HCT116 (cell line): ENCODE results near the gene SERPIND1. TPM values are rescaled to one million over a fixed set of nuclear protein-coding genes. Genes with fewer than 3 reads are reported as not detected.

Experiments
- ATAC-seq: fragments of 200-7000 bp; cut with Tn5 transposase; 2 replicates; pipeline ENCODE4 v1.9.1; 2020; ENCODE audit warnings: mild to moderate bottlenecking, moderate library complexity
- BruUV-seq: library from RNA; stranded (reverse); fragments of 400-500 nt; replicated peaks from 2 replicates; lab custom pipeline; 2021; lab: Mats Ljungman, UMichigan
- CTCF ChIA-PET: fragments of 300-600 bp; sonication (Branson Sonifier 250); formaldehyde crosslinking; loops from one replicate; lab custom pipeline; 2021; ENCODE audit warnings: antibody characterized with exemption; lab: Charles Lee
- POLR2A ChIA-PET: fragments of 300-600, 350-600 bp; sonication (Branson Sonifier 250); formaldehyde crosslinking; loops from one replicate; lab custom pipeline; 2021; ENCODE audit warnings: antibody characterized with exemption; lab: Charles Lee
- RAD21 ChIA-PET, 2 experiments: fragments of 300-600 bp; sonication (Branson Sonifier 250); formaldehyde crosslinking; loops; one replicate each; lab custom pipeline; 2023; ENCODE audit warnings: low total read pairs in 2 of 2; ENCODE audit not compliant: uncharacterized antibody in 2 of 2, unreplicated experiment in 2 of 2, low non-redundant PET in 1 of 2; lab: Charles Lee
- DNase-seq: peaks from one replicate; pipeline ENCODE4 v3.0.0-alpha.2; 2010; ENCODE audit warnings: low read depth, low spot score
- H2AFZ ChIP-seq: fragments of 200-600 bp; shearing (Covaris generic), sonication (generic); 2 replicates; pipeline ENCODE4 v1.6.1; 2017; ENCODE audit warnings: low read depth, mixed run types, mixed read lengths, antibody characterized with exemption, low read length; ENCODE audit not compliant: poor library complexity, severe bottlenecking
- H3K27ac ChIP-seq: 2 replicates; pipeline ENCODE4 v1.5.1; 2012; ENCODE audit warnings: low read depth, low read length
- H3K27me3 ChIP-seq: fragments of 200-600 bp; sonication (generic); 2 replicates; pipeline ENCODE4 v1.6.1; 2016; ENCODE audit warnings: mixed run types, low read length, mixed read lengths; ENCODE audit not compliant: insufficient read depth
- H3K36me3 ChIP-seq, 2 experiments: fragments of 200-500 bp in 1 of 2; fragments of 200-600 bp in 1 of 2; sonication (Bioruptor generic) in 1 of 2; sonication (generic) in 1 of 2; 2 replicates each; pipeline versions ENCODE4 v1.5.1 to v1.6.1; 2014 to 2016; ENCODE audit warnings: low read length in 2 of 2, inconsistent platforms in 1 of 2, mixed read lengths in 1 of 2, mixed run types in 1 of 2; ENCODE audit not compliant: insufficient read depth in 2 of 2, control insufficient read depth in 1 of 2
- H3K4me1 ChIP-seq, 2 experiments: fragments of 200-600 bp in 1 of 2; sonication (generic) in 1 of 2; 2 replicates each; pipeline versions ENCODE4 v1.5.1 to v1.6.1; 2012 to 2017; ENCODE audit warnings: low read length in 2 of 2, inconsistent platforms in 1 of 2, mild to moderate bottlenecking in 1 of 2, mixed read lengths in 1 of 2, mixed run types in 1 of 2, moderate library complexity in 1 of 2; ENCODE audit not compliant: insufficient read depth in 2 of 2, control insufficient read depth in 1 of 2
- H3K4me2 ChIP-seq: fragments of 200-600 bp; sonication (generic); 2 replicates; pipeline ENCODE4 v1.6.1; 2017; ENCODE audit warnings: mixed run types, low read length, mixed read lengths
- H3K4me3 ChIP-seq, 2 experiments: fragments of 200-600 bp in 1 of 2; sonication (generic) in 1 of 2; replicated peaks in 1 of 2; 2 replicates each; pipeline ENCODE4 v1.5.1; 2011 to 2016; ENCODE audit warnings: low read length in 2 of 2, control low read depth in 1 of 2, low read depth in 1 of 2, mild to moderate bottlenecking in 1 of 2, mixed read lengths in 1 of 2, mixed run types in 1 of 2
- H3K79me2 ChIP-seq: fragments of 200-600 bp; sonication (generic); 2 replicates; pipeline ENCODE4 v1.6.1; 2017; ENCODE audit warnings: mild to moderate bottlenecking, mixed run types, low read length, moderate library complexity, mixed read lengths; ENCODE audit not compliant: insufficient read depth
- H3K9ac ChIP-seq: fragments of 200-600 bp; sonication (generic); 2 replicates; pipeline ENCODE4 v1.6.1; 2016; ENCODE audit warnings: low read length, mixed read lengths
- H3K9me2 ChIP-seq: fragments of 200-600 bp; sonication (generic), shearing (Covaris generic); 2 replicates; pipeline ENCODE4 v1.6.1; 2017; ENCODE audit warnings: mixed run types, mild to moderate bottlenecking, moderate library complexity; ENCODE audit not compliant: insufficient read depth
- H3K9me3 ChIP-seq, 2 experiments: fragments of 200-500 bp in 1 of 2; fragments of 200-600 bp in 1 of 2; sonication (Bioruptor generic) in 1 of 2; sonication (generic) in 1 of 2; 2 replicates each; pipeline ENCODE4 v1.6.1; 2014 to 2017; ENCODE audit warnings: low read length in 2 of 2, mixed read lengths in 2 of 2, inconsistent platforms in 1 of 2, low read depth in 1 of 2, mild to moderate bottlenecking in 1 of 2, mixed run types in 1 of 2, moderate library complexity in 1 of 2; ENCODE audit not compliant: control insufficient read depth in 1 of 2, insufficient read depth in 1 of 2
- H4K20me1 ChIP-seq: fragments of 200-600 bp; sonication (generic), shearing (Covaris generic); 2 replicates; pipeline ENCODE4 v1.6.1; 2017; ENCODE audit warnings: mixed run types, mild to moderate bottlenecking, moderate library complexity; ENCODE audit not compliant: insufficient read depth
- CBX3 ChIP-seq: IDR thresholded peaks from 2 replicates; pipeline ENCODE4 v1.6.1; 2012; ENCODE audit warnings: low read depth
- EGR1 ChIP-seq: IDR thresholded peaks from 2 replicates; pipeline ENCODE4 v1.6.1; 2012; ENCODE audit warnings: low read depth
- EZH2 ChIP-seq: fragments of 200-600 bp; sonication (generic); IDR thresholded peaks from 2 replicates; pipeline ENCODE4 v1.6.1; 2017; ENCODE audit warnings: antibody characterized with exemption, mixed run types
- EZH2phosphoT487 ChIP-seq: fragments of 200-600 bp; IDR thresholded peaks from 2 replicates; pipeline ENCODE4 v1.6.1; 2018; ENCODE audit warnings: antibody characterized with exemption, borderline replicate concordance
- JUND ChIP-seq: IDR thresholded peaks from 2 replicates; pipeline ENCODE4 v1.6.1; 2012
- MAX ChIP-seq: IDR thresholded peaks from 2 replicates; pipeline ENCODE4 v1.6.1; 2012
- POLR2A ChIP-seq: IDR thresholded peaks from 2 replicates; pipeline ENCODE4 v1.7.0; 2011; ENCODE audit warnings: borderline replicate concordance; ENCODE audit not compliant: insufficient read depth, insufficient read length; ENCODE audit errors: extremely low read depth
- POLR2AphosphoS5 ChIP-seq: IDR thresholded peaks from 2 replicates; pipeline ENCODE4 v1.6.1; 2011; ENCODE audit warnings: mild to moderate bottlenecking, low read depth, low read length, moderate library complexity
- RAD21 ChIP-seq: IDR thresholded peaks from 2 replicates; pipeline ENCODE4 v1.6.1; 2012; ENCODE audit warnings: low read depth, mild to moderate bottlenecking
- SIN3A ChIP-seq: IDR thresholded peaks from 2 replicates; pipeline ENCODE4 v1.6.1; 2012; ENCODE audit warnings: low read depth
- SP1 ChIP-seq: IDR thresholded peaks from 2 replicates; pipeline ENCODE4 v1.6.1; 2012; ENCODE audit warnings: low read depth
- SRF ChIP-seq: IDR thresholded peaks from 2 replicates; pipeline ENCODE4 v1.6.1; 2012; ENCODE audit warnings: low read depth
- TCF7L2 ChIP-seq: IDR thresholded peaks from 2 replicates; pipeline ENCODE4 v1.7.0; 2011; ENCODE audit warnings: borderline replicate concordance, inconsistent platforms; ENCODE audit not compliant: insufficient read depth, insufficient read length; ENCODE audit errors: extremely low read depth
- YY1 ChIP-seq: IDR thresholded peaks from 2 replicates; pipeline ENCODE4 v1.6.1; 2011; ENCODE audit warnings: low read length, low read depth, moderate library complexity, mild to moderate bottlenecking; ENCODE audit not compliant: insufficient replicate concordance; ENCODE audit errors: extremely low read depth
- ZFX ChIP-seq: fragments of 450-650 bp; IDR thresholded peaks from 2 replicates; pipeline ENCODE4 v1.6.1; 2017
- ZNF274 ChIP-seq: fragments of 200-500 bp; sonication (Bioruptor generic); IDR thresholded peaks from 2 replicates; pipeline ENCODE4 v1.6.1; 2014; ENCODE audit warnings: mild to moderate bottlenecking, low read depth, low read length, inconsistent platforms
- intact Hi-C: fragments of 100-400 bp; cut with micrococcal nuclease; formaldehyde crosslinking; loops from 2 replicates; pipeline ENCODE4 v1.10.0; 2022
- total RNA-seq: library from RNA; stranded (reverse); gene quantifications from one replicate; pipeline ENCODE4 v1.2.1, GENCODE V29; 2021; ENCODE audit not compliant: unreplicated experiment
- TF ChIP-seq, protein P1 (sequence below): IDR thresholded peaks from 2 replicates; pipeline ENCODE4 v1.6.1; 2011; ENCODE audit warnings: mild to moderate bottlenecking, low read length, moderate library complexity; ENCODE audit not compliant: insufficient replicate concordance; ENCODE audit errors: extremely low read depth
- TF ChIP-seq, protein P2 (sequence below), 3 experiments: fragments of 200-600 bp in 1 of 3; sonication (generic) in 1 of 3; IDR thresholded peaks in 2 of 3; conservative IDR thresholded peaks in 1 of 3; 2 replicates each; pipeline ENCODE4 v1.5.1; 2012 to 2017; ENCODE audit warnings: low read depth in 2 of 3, low read length in 2 of 3, antibody characterized with exemption in 1 of 3, borderline replicate concordance in 1 of 3, control low read depth in 1 of 3, mild to moderate bottlenecking in 1 of 3, mixed read lengths in 1 of 3, mixed run types in 1 of 3, moderate library complexity in 1 of 3; ENCODE audit not compliant: insufficient read depth in 1 of 3

SERPIND1 gene
- total RNA-seq, 1 experiment from 2014 or later: 0.25 TPM

GRCh38 chr22:20765938-20766337, 8.0 kb upstream of the SERPIND1 start:
- Histone ChIP-seq H3K4me2 (no peak overlapping the region), H3K27ac (no peak overlapping the region), H2AFZ (no peak overlapping the region), H3K4me1 (no peaks in the 10 kb centered on the region), H3K9ac (no peak overlapping the region), H3K9me3 (no peaks in the 10 kb centered on the region), H3K36me3 (peaks cover 6 to 15% of the 10 kb centered on the region in 2 experiments; a peak in 3 of 4 replicates), H3K4me3 (no peak overlapping the region), H3K9me2 (no peaks in the 10 kb centered on the region), H3K79me2 (no peaks in the 10 kb centered on the region), H3K27me3 (no peaks in the 10 kb centered on the region), H4K20me1 (no peaks in the 10 kb centered on the region)
- TF ChIP-seq POLR2AphosphoS5 (no peak), EZH2 (no peak), SIN3A (no peak), MAX (no peak)
- TF ChIP-seq, protein P1, sequence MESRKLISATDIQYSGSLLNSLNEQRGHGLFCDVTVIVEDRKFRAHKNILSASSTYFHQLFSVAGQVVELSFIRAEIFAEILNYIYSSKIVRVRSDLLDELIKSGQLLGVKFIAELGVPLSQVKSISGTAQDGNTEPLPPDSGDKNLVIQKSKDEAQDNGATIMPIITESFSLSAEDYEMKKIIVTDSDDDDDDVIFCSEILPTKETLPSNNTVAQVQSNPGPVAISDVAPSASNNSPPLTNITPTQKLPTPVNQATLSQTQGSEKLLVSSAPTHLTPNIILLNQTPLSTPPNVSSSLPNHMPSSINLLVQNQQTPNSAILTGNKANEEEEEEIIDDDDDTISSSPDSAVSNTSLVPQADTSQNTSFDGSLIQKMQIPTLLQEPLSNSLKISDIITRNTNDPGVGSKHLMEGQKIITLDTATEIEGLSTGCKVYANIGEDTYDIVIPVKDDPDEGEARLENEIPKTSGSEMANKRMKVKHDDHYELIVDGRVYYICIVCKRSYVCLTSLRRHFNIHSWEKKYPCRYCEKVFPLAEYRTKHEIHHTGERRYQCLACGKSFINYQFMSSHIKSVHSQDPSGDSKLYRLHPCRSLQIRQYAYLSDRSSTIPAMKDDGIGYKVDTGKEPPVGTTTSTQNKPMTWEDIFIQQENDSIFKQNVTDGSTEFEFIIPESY: no peak
- ATAC-seq (no peak), DNase-seq (no peak)
- ChIA-PET CTCF (no interaction called here), RAD21 (no interaction called here), POLR2A (no interaction called here)
- BruUV-seq: no TSS peak
- intact Hi-C loops: no loop called here

GRCh38 chr22:20766530-20766929, 7.4 kb upstream of the SERPIND1 start:
- intact Hi-C loops: no loop called here
- BruUV-seq: no TSS peak
- Histone ChIP-seq H3K36me3 (peaks cover 6 to 15% of the 10 kb centered on the region in 2 experiments; a peak in 3 of 4 replicates), H3K27me3 (no peaks in the 10 kb centered on the region), H3K27ac (no peak overlapping the region), H3K9me3 (no peaks in the 10 kb centered on the region), H3K4me2 (no peak overlapping the region), H3K9ac (no peak overlapping the region), H3K4me1 (no peaks in the 10 kb centered on the region), H4K20me1 (no peaks in the 10 kb centered on the region), H2AFZ (no peak overlapping the region), H3K79me2 (no peaks in the 10 kb centered on the region), H3K4me3 (no peak overlapping the region), H3K9me2 (no peaks in the 10 kb centered on the region)
- ATAC-seq (no peak), DNase-seq (no peak)
- ChIA-PET POLR2A (no interaction called here), RAD21 (no interaction called here), CTCF (no interaction called here)
- no peak for TF ChIP-seq SP1
- no peak for TF ChIP-seq CBX3
- no peak for TF ChIP-seq ZNF274
- TF ChIP-seq POLR2A: no peak
- no peak for TF ChIP-seq YY1
- no peak for TF ChIP-seq ZFX
- no peak for TF ChIP-seq SRF
- TF ChIP-seq EZH2phosphoT487: no peak
- TF ChIP-seq RAD21: no peak
- TF ChIP-seq SIN3A: no peak
- TF ChIP-seq JUND: no peak
- TF ChIP-seq TCF7L2: no peak
- TF ChIP-seq MAX: no peak
- TF ChIP-seq POLR2AphosphoS5: no peak
- TF ChIP-seq, protein P2, sequence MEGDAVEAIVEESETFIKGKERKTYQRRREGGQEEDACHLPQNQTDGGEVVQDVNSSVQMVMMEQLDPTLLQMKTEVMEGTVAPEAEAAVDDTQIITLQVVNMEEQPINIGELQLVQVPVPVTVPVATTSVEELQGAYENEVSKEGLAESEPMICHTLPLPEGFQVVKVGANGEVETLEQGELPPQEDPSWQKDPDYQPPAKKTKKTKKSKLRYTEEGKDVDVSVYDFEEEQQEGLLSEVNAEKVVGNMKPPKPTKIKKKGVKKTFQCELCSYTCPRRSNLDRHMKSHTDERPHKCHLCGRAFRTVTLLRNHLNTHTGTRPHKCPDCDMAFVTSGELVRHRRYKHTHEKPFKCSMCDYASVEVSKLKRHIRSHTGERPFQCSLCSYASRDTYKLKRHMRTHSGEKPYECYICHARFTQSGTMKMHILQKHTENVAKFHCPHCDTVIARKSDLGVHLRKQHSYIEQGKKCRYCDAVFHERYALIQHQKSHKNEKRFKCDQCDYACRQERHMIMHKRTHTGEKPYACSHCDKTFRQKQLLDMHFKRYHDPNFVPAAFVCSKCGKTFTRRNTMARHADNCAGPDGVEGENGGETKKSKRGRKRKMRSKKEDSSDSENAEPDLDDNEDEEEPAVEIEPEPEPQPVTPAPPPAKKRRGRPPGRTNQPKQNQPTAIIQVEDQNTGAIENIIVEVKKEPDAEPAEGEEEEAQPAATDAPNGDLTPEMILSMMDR (IDR thresholded peaks at IDR 0.05 in 2 of 3, conservative IDR thresholded peaks at IDR 0.05 in 1 of 3; ENCODE audit: borderline replicate concordance in 1 of 3, insufficient read depth in 1 of 3, low read depth in 2 of 3, low read length in 2 of 3): no peak
- no peak for TF ChIP-seq EGR1
